ENCODE data around the gene MYF6.

- TF ChIP-seq, protein P1, sequence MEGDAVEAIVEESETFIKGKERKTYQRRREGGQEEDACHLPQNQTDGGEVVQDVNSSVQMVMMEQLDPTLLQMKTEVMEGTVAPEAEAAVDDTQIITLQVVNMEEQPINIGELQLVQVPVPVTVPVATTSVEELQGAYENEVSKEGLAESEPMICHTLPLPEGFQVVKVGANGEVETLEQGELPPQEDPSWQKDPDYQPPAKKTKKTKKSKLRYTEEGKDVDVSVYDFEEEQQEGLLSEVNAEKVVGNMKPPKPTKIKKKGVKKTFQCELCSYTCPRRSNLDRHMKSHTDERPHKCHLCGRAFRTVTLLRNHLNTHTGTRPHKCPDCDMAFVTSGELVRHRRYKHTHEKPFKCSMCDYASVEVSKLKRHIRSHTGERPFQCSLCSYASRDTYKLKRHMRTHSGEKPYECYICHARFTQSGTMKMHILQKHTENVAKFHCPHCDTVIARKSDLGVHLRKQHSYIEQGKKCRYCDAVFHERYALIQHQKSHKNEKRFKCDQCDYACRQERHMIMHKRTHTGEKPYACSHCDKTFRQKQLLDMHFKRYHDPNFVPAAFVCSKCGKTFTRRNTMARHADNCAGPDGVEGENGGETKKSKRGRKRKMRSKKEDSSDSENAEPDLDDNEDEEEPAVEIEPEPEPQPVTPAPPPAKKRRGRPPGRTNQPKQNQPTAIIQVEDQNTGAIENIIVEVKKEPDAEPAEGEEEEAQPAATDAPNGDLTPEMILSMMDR (IDR thresholded peaks at IDR 0.05; ENCODE audit: insufficient read depth, low read depth, low read length), result no peak
- TF ChIP-seq EZH2 (IDR thresholded peaks at IDR 0.05; ENCODE audit: insufficient read depth, low read length), result no peak
Observed at GRCh38 chr12:80707126-80707829, at the start of gene MYF6.

Measured in astrocyte (in vitro differentiated cells and primary cell).